GM23338 (cell line): ENCODE data around the gene IQGAP1.

Source experiments
- CREB1 ChIP-seq: fragments of 250-450 bp; sonication (Bioruptor Pico); IDR thresholded peaks from 2 replicates; pipeline ENCODE4 v1.5.0; 2020; ENCODE audit warnings: low read depth, mild to moderate bottlenecking, moderate library complexity
- EZH2 ChIP-seq: fragments of 200-600 bp; sonication (generic); IDR thresholded peaks from one replicate; pipeline ENCODE4 v1.8.0; 2017; ENCODE audit warnings: antibody characterized with exemption, mild to moderate bottlenecking, low read depth; ENCODE audit not compliant: unreplicated experiment
- EZH2phosphoT487 ChIP-seq: fragments of 200-600 bp; sonication (generic); IDR thresholded peaks from one replicate; pipeline ENCODE4 v1.8.1; 2018; ENCODE audit warnings: antibody characterized with exemption; ENCODE audit not compliant: unreplicated experiment
- JUNB ChIP-seq: IDR thresholded peaks from one replicate; pipeline ENCODE4 v1.6.1; 2016; ENCODE audit warnings: antibody characterized with exemption; ENCODE audit not compliant: unreplicated experiment
- POLR2AphosphoS5 ChIP-seq: IDR thresholded peaks from 2 replicates; pipeline ENCODE4 v1.6.1; 2016; ENCODE audit warnings: antibody characterized with exemption, low read depth
- STAT1 ChIP-seq: IDR thresholded peaks from one replicate; pipeline ENCODE4 v1.6.1; 2016; ENCODE audit warnings: antibody characterized with exemption; ENCODE audit not compliant: unreplicated experiment
- ZNF331 ChIP-seq: fragments of 250-450 bp; sonication (Bioruptor Pico); IDR thresholded peaks from 2 replicates; pipeline ENCODE4 v1.5.0; 2020; ENCODE audit warnings: low read depth, mild to moderate bottlenecking, moderate library complexity
- TF ChIP-seq, protein P1 (sequence below), 2 experiments: fragments of 200-600 bp in 1 of 2; sonication (generic) in 1 of 2; conservative IDR thresholded peaks; 2 replicates each; pipeline versions ENCODE4 v1.5.1 to v1.6.1; 2016 to 2017; ENCODE audit warnings: antibody characterized with exemption in 2 of 2, low read depth in 2 of 2, mild to moderate bottlenecking in 2 of 2, moderate library complexity in 1 of 2
- TF ChIP-seq, protein P2 (sequence below): fragments of 250-450 bp; sonication (Bioruptor Pico); IDR thresholded peaks from 2 replicates; pipeline ENCODE4 v1.5.0; 2020; ENCODE audit warnings: mild to moderate bottlenecking, moderate library complexity
- TF ChIP-seq, protein P3 (sequence below): IDR thresholded peaks from one replicate; pipeline ENCODE4 v1.6.1; 2018; ENCODE audit warnings: antibody characterized with exemption; ENCODE audit not compliant: unreplicated experiment
- TF ChIP-seq, protein P4 (sequence below): IDR thresholded peaks from 2 replicates; pipeline ENCODE4 v1.6.1; 2016; ENCODE audit warnings: antibody characterized with exemption

DNA sequence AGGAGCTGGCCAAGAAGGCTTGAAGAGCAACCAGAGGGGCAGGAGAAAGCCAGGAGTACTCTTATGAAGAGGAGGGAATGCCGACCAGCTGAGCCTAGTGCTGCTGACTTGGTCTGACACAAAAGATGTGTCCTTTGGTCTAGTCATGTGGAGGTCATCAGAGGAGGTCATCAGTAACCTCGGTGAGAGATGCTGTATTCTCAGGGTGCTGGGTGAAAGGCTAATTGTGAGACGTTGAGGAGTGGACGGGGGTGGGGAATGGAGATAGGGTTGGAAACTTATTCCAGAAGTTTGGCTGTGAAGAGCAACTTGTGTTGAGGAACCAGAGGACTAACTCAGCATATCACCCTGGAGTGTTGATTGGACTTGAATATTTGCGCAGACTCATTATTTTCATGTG, 147.2 kb downstream of the IQGAP1 start:
- TF ChIP-seq, protein P1, sequence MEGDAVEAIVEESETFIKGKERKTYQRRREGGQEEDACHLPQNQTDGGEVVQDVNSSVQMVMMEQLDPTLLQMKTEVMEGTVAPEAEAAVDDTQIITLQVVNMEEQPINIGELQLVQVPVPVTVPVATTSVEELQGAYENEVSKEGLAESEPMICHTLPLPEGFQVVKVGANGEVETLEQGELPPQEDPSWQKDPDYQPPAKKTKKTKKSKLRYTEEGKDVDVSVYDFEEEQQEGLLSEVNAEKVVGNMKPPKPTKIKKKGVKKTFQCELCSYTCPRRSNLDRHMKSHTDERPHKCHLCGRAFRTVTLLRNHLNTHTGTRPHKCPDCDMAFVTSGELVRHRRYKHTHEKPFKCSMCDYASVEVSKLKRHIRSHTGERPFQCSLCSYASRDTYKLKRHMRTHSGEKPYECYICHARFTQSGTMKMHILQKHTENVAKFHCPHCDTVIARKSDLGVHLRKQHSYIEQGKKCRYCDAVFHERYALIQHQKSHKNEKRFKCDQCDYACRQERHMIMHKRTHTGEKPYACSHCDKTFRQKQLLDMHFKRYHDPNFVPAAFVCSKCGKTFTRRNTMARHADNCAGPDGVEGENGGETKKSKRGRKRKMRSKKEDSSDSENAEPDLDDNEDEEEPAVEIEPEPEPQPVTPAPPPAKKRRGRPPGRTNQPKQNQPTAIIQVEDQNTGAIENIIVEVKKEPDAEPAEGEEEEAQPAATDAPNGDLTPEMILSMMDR (conservative IDR thresholded peaks at IDR 0.05; ENCODE audit: low read depth in 2 of 2): no peak
- no peak for TF ChIP-seq POLR2AphosphoS5
- TF ChIP-seq EZH2phosphoT487: no peak
- TF ChIP-seq EZH2: no peak
- no peak for TF ChIP-seq CREB1
- TF ChIP-seq, protein P2, sequence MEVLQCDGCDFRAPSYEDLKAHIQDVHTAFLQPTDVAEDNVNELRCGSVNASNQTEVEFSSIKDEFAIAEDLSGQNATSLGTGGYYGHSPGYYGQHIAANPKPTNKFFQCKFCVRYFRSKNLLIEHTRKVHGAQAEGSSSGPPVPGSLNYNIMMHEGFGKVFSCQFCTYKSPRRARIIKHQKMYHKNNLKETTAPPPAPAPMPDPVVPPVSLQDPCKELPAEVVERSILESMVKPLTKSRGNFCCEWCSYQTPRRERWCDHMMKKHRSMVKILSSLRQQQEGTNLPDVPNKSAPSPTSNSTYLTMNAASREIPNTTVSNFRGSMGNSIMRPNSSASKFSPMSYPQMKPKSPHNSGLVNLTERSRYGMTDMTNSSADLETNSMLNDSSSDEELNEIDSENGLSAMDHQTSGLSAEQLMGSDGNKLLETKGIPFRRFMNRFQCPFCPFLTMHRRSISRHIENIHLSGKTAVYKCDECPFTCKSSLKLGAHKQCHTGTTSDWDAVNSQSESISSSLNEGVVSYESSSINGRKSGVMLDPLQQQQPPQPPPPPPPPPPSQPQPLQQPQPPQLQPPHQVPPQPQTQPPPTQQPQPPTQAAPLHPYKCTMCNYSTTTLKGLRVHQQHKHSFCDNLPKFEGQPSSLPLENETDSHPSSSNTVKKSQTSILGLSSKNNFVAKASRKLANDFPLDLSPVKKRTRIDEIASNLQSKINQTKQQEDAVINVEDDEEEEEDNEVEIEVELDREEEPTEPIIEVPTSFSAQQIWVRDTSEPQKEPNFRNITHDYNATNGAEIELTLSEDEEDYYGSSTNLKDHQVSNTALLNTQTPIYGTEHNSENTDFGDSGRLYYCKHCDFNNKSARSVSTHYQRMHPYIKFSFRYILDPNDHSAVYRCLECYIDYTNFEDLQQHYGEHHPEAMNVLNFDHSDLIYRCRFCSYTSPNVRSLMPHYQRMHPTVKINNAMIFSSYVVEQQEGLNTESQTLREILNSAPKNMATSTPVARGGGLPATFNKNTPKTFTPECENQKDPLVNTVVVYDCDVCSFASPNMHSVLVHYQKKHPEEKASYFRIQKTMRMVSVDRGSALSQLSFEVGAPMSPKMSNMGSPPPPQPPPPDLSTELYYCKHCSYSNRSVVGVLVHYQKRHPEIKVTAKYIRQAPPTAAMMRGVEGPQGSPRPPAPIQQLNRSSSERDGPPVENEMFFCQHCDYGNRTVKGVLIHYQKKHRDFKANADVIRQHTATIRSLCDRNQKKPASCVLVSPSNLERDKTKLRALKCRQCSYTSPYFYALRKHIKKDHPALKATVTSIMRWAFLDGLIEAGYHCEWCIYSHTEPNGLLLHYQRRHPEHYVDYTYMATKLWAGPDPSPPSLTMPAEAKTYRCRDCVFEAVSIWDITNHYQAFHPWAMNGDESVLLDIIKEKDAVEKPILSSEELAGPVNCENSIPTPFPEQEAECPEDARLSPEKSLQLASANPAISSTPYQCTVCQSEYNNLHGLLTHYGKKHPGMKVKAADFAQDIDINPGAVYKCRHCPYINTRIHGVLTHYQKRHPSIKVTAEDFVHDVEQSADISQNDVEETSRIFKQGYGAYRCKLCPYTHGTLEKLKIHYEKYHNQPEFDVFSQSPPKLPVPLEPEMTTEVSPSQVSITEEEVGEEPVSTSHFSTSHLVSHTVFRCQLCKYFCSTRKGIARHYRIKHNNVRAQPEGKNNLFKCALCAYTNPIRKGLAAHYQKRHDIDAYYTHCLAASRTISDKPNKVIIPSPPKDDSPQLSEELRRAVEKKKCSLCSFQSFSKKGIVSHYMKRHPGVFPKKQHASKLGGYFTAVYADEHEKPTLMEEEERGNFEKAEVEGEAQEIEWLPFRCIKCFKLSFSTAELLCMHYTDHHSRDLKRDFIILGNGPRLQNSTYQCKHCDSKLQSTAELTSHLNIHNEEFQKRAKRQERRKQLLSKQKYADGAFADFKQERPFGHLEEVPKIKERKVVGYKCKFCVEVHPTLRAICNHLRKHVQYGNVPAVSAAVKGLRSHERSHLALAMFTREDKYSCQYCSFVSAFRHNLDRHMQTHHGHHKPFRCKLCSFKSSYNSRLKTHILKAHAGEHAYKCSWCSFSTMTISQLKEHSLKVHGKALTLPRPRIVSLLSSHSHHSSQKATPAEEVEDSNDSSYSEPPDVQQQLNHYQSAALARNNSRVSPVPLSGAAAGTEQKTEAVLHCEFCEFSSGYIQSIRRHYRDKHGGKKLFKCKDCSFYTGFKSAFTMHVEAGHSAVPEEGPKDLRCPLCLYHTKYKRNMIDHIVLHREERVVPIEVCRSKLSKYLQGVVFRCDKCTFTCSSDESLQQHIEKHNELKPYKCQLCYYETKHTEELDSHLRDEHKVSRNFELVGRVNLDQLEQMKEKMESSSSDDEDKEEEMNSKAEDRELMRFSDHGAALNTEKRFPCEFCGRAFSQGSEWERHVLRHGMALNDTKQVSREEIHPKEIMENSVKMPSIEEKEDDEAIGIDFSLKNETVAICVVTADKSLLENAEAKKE (CRISPR knock-in tag): no peak
- TF ChIP-seq, protein P3, sequence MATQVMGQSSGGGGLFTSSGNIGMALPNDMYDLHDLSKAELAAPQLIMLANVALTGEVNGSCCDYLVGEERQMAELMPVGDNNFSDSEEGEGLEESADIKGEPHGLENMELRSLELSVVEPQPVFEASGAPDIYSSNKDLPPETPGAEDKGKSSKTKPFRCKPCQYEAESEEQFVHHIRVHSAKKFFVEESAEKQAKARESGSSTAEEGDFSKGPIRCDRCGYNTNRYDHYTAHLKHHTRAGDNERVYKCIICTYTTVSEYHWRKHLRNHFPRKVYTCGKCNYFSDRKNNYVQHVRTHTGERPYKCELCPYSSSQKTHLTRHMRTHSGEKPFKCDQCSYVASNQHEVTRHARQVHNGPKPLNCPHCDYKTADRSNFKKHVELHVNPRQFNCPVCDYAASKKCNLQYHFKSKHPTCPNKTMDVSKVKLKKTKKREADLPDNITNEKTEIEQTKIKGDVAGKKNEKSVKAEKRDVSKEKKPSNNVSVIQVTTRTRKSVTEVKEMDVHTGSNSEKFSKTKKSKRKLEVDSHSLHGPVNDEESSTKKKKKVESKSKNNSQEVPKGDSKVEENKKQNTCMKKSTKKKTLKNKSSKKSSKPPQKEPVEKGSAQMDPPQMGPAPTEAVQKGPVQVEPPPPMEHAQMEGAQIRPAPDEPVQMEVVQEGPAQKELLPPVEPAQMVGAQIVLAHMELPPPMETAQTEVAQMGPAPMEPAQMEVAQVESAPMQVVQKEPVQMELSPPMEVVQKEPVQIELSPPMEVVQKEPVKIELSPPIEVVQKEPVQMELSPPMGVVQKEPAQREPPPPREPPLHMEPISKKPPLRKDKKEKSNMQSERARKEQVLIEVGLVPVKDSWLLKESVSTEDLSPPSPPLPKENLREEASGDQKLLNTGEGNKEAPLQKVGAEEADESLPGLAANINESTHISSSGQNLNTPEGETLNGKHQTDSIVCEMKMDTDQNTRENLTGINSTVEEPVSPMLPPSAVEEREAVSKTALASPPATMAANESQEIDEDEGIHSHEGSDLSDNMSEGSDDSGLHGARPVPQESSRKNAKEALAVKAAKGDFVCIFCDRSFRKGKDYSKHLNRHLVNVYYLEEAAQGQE: no peak
- no peak for TF ChIP-seq STAT1
- TF ChIP-seq ZNF331: no peak
- TF ChIP-seq, protein P4, sequence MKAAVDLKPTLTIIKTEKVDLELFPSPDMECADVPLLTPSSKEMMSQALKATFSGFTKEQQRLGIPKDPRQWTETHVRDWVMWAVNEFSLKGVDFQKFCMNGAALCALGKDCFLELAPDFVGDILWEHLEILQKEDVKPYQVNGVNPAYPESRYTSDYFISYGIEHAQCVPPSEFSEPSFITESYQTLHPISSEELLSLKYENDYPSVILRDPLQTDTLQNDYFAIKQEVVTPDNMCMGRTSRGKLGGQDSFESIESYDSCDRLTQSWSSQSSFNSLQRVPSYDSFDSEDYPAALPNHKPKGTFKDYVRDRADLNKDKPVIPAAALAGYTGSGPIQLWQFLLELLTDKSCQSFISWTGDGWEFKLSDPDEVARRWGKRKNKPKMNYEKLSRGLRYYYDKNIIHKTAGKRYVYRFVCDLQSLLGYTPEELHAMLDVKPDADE: no peak
- no peak for TF ChIP-seq JUNB
